K562 (cell line): ENCODE measurements around the gene NCOA4. TPM values are rescaled to one million over a fixed set of nuclear protein-coding genes. Genes with fewer than 3 reads are reported as not detected.

Experiments used
- ATAC-seq: fragments of 200-7000 bp; cut with Tn5 transposase; 3 replicates; pipeline ENCODE4 v1.9.1; 2020; ENCODE audit warnings: moderate library complexity
- BruUV-seq: library from RNA; stranded (reverse); fragments of 400-500 nt; replicated peaks from 2 replicates; lab custom pipeline; 2021; lab: Mats Ljungman, UMichigan
- CTCF ChIA-PET: fragments of 300-600 bp; formaldehyde crosslinking; extraction: SDS; loops from one replicate; lab custom pipeline; 2021; ENCODE audit warnings: low intra/inter-chr PET ratio; lab: Yijun Ruan, JAX
- POLR2A ChIA-PET: fragments of 300-600, 350-650 bp; sonication (Branson Sonifier 250); formaldehyde crosslinking; extraction: SDS; loops from one replicate; lab custom pipeline; 2021; ENCODE audit warnings: antibody characterized with exemption, inconsistent platforms; lab: Yijun Ruan, JAX
- DNase-seq, 4 experiments: peaks; one replicate each; pipeline versions ENCODE4 v3.0.0 to v3.0.0-alpha.2; 2011 to 2018; ENCODE audit warnings: low spot score in 3 of 4, mixed read lengths in 3 of 4; ENCODE audit errors: extremely low read depth in 1 of 4
- FAIRE-seq: peaks from 2 replicates; lab custom pipeline; 2011; peaks lifted over from hg19 to GRCh38; lab: Jason Lieb, UNC
- H2AFZ ChIP-seq: 2 replicates; pipeline ENCODE4 v1.6.0; 2011; ENCODE audit warnings: low read depth, low read length, control low read depth, inconsistent platforms
- H3K27ac ChIP-seq: fragments of 200-600 bp; 3 replicates; pipeline ENCODE4 v1.8.0; 2011; ENCODE audit warnings: low read depth, mild to moderate bottlenecking, control low read depth, inconsistent platforms, low read length, moderate library complexity, mixed read lengths; ENCODE audit errors: extremely low read depth
- H3K27me3 ChIP-seq, 2 experiments: fragments of 300-600 bp in 1 of 2; 2 replicates in 1 of 2; 3 replicates in 1 of 2; pipeline versions ENCODE4 v1.6.0 to v1.8.0; 2011; ENCODE audit warnings: inconsistent platforms in 2 of 2, low read length in 2 of 2, mild to moderate bottlenecking in 1 of 2, mixed read lengths in 1 of 2, moderate library complexity in 1 of 2; ENCODE audit not compliant: control insufficient read depth in 2 of 2, insufficient read depth in 2 of 2
- H3K36me3 ChIP-seq: fragments of 300-600 bp; 3 replicates; pipeline ENCODE4 v1.8.0; 2011; ENCODE audit warnings: mild to moderate bottlenecking, low read length, inconsistent platforms; ENCODE audit not compliant: control insufficient read depth, insufficient read depth
- H3K4me1 ChIP-seq, 2 experiments: fragments of 200-600 bp in 1 of 2; replicated peaks in 1 of 2; 2 replicates in 1 of 2; 3 replicates in 1 of 2; pipeline versions ENCODE4 v1.5.1 to v1.8.0; 2011; ENCODE audit warnings: inconsistent platforms in 2 of 2, low read length in 2 of 2, mild to moderate bottlenecking in 1 of 2, mixed read lengths in 1 of 2, moderate library complexity in 1 of 2; ENCODE audit not compliant: control insufficient read depth in 2 of 2, insufficient read depth in 2 of 2
- H3K4me2 ChIP-seq: 2 replicates; pipeline ENCODE4 v1.6.1; 2011; ENCODE audit warnings: low read length, control low read depth, inconsistent platforms, mixed read lengths; ENCODE audit not compliant: insufficient read depth
- H3K4me3 ChIP-seq: fragments of 200-600 bp; sonication (generic), shearing (Covaris generic); 2 replicates; pipeline ENCODE4 v1.5.1; 2016; ENCODE audit warnings: control low read depth, inconsistent platforms
- H3K79me2 ChIP-seq: fragments of 200-600 bp; 3 replicates; pipeline ENCODE4 v1.8.0; 2011; ENCODE audit warnings: low read length, inconsistent platforms; ENCODE audit not compliant: control insufficient read depth, insufficient read depth
- H3K9ac ChIP-seq, 2 experiments: 2 replicates each; pipeline versions ENCODE4 v1.6.0 to v1.6.1; 2011; ENCODE audit warnings: low read depth in 2 of 2, low read length in 2 of 2, control low read depth in 1 of 2, inconsistent platforms in 1 of 2, mild to moderate bottlenecking in 1 of 2, mixed read lengths in 1 of 2; ENCODE audit not compliant: insufficient read depth in 1 of 2
- H3K9me1 ChIP-seq: one replicate; pipeline ENCODE4 v1.6.0; 2011; ENCODE audit warnings: inconsistent platforms, mild to moderate bottlenecking, low read length, moderate library complexity; ENCODE audit not compliant: control insufficient read depth, insufficient read depth
- H3K9me3 ChIP-seq: replicated peaks from 2 replicates; pipeline ENCODE4 v1.5.1; 2011; ENCODE audit warnings: low read depth, low read length, inconsistent platforms; ENCODE audit not compliant: control insufficient read depth, insufficient read depth
- H4K20me1 ChIP-seq: replicated peaks from 2 replicates; pipeline ENCODE4 v1.6.1; 2011; ENCODE audit warnings: low read length, inconsistent platforms, mixed read lengths; ENCODE audit not compliant: control insufficient read depth, insufficient read depth
- FOXK1 ChIP-seq: sonication (generic); formaldehyde crosslinking; IDR thresholded peaks from 2 replicates; pipeline ENCODE4 v1.8.0; 2022; ENCODE audit warnings: missing genetic modification reagents, mild to moderate bottlenecking, borderline replicate concordance
- GTF2A2 ChIP-seq: IDR thresholded peaks from 2 replicates; pipeline ENCODE4 v1.6.1; 2016; ENCODE audit warnings: mild to moderate bottlenecking, missing genetic modification characterization, missing compliant biosample characterization
- HNRNPUL1 ChIP-seq: fragments of 200-400 bp; formaldehyde crosslinking; IDR thresholded peaks from 2 replicates; pipeline ENCODE4 v1.6.1; 2017; ENCODE audit warnings: low read length
- ILF3 ChIP-seq: fragments of 450-650 bp; IDR thresholded peaks from 2 replicates; pipeline ENCODE4 v1.6.1; 2018; ENCODE audit warnings: antibody characterized with exemption, mild to moderate bottlenecking, moderate library complexity, borderline replicate concordance
- NR1H2 ChIP-seq: sonication (generic); formaldehyde crosslinking; IDR thresholded peaks from 2 replicates; pipeline ENCODE4 v1.4.0; 2020; ENCODE audit warnings: mild to moderate bottlenecking, missing genetic modification reagents
- ZEB2 ChIP-seq: fragments of 450-650 bp; IDR thresholded peaks from 2 replicates; pipeline ENCODE4 v1.6.1; 2016
- WGBS: fragments of 100-300 bp; shearing (Covaris generic); methylation state at CpG from one replicate; pipeline ENCODE4 v1.1.6; 2016; ENCODE audit warnings: low coverage, mixed read lengths; ENCODE audit not compliant: insufficient coverage; ENCODE audit errors: missing lambda C conversion rate; 5-methylcytosine and 5-hydroxymethylcytosine counted together
- in situ Hi-C: fragments of 300-500 bp; cut with MboI; formaldehyde crosslinking; loops from 4 replicates; pipeline ENCODE4 v1.15.0; 2018; ENCODE audit warnings: inconsistent platforms, mixed read lengths
- intact Hi-C: fragments of 100-400 bp; cut with micrococcal nuclease; formaldehyde crosslinking; loops from 2 replicates; pipeline ENCODE4 v1.14.2; 2022
- polyA plus RNA-seq, 8 experiments: library from polyadenylated mRNA; depleted of rRNA in 4 of 8; stranded (reverse) in 5 of 8; unstranded in 3 of 8; fragments of >200 nt; fragmentation: Nextera tagmentation in 2 of 8; fragmentation: Illumina TruSeq in 1 of 8; extraction: Ambion mirVana in 2 of 8; extraction: Trizol in 1 of 8; gene quantifications; 2 replicates each; pipeline versions ENCODE4 v1.2.1 to v1.2.3, GENCODE V29; 2011 to 2014; ENCODE audit warnings: inconsistent platforms in 1 of 8, missing spikeins in 1 of 8
- total RNA-seq, 7 experiments: library from RNA; depleted of rRNA in 6 of 7; stranded (reverse); fragments of >200 nt in 6 of 7; fragmentation: Illumina TruSeq in 2 of 7; extraction: Trizol in 2 of 7; gene quantifications; 2 replicates each; pipeline versions ENCODE4 v1.2.1 to v1.2.3, GENCODE V29; 2011 to 2021; ENCODE audit warnings: low replicate concordance in 1 of 7
- TF ChIP-seq, protein P1 (sequence below): fragments of 450-650 bp; IDR thresholded peaks from 2 replicates; pipeline ENCODE4 v1.7.1; 2018; ENCODE audit warnings: mild to moderate bottlenecking, low read depth; ENCODE audit not compliant: partially characterized antibody
- TF ChIP-seq, protein P2 (sequence below): fragments of 450-650 bp; IDR thresholded peaks from 2 replicates; pipeline ENCODE4 v1.6.1; 2016; ENCODE audit warnings: missing biosample characterization, missing genetic modification characterization

The NCOA4 gene
- total and polyA plus RNA-seq, 9 of the 15 experiments (the other 6 are each of a cell fraction or from before 2014, with no cell fraction given) = 89.8 to 283 (median 181) TPM

DNA sequence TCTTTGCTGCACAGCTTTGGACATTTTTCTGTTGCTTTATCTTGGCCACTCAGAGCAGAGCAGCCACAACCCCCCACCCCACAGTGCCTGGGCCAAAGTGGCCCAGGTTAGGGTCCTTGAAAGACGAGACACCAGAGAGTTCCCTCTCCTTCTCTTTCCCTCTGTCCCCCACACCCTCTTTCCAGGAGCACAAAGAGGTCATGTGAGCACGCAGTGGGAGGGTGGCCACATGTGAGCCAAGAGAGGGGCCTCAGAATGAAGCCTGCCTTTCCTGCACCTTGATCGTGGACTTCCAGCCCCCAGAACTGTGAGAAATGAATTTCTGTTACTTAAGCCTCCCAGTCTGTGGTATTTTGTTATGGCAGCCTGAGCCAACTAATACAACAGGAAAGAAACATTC is 30.3 kb upstream of the NCOA4 start:
- no peaks in the 10 kb centered on the region for H3K36me3 ChIP-seq
- 25% methylated on average over 3 of the region's 3 CpGs for WGBS
- no TSS peak for BruUV-seq
- H3K4me3 ChIP-seq = no peak overlapping the region
- POLR2A ChIA-PET = interaction anchor here (0.5 to 1.3 kb wide), 3 partner anchors 9 to 16 kb away, joined by 3 to 4 read pairs (median 3); no protein-coding TSS in a partner anchor
- H4K20me1 ChIP-seq = no peaks in the 10 kb centered on the region
- DNase-seq (no peak), ATAC-seq (peak; percentile 57), FAIRE-seq (no peak)
- H3K4me2 ChIP-seq = no peak overlapping the region
- peak overlapping the region; percentile 62 for H2AFZ ChIP-seq
- no peak overlapping the region for H3K9ac ChIP-seq
- no peaks in the 10 kb centered on the region for H3K79me2 ChIP-seq
- H3K27ac ChIP-seq = no peak overlapping the region
- 0 out of 2 replicates have a peak, but pooled peaks cover 2% of the 10 kb centered on the region for H3K9me3 ChIP-seq
- intact Hi-C loops = no loop called here
- no peaks in the 10 kb centered on the region for H3K9me1 ChIP-seq
- in situ Hi-C loops = no loop called here
- CTCF ChIA-PET = no interaction called here
- H3K27me3 ChIP-seq = no peaks in the 10 kb centered on the region; a peak in 1 of 5 replicates
- no peaks in the 10 kb centered on the region; a peak in 2 of 5 replicates for H3K4me1 ChIP-seq
- TF ChIP-seq NR1H2 (CRISPR knock-in tag) (no peak), ILF3 (no peak), FOXK1 (no peak), HNRNPUL1 (no peak), ZEB2 (no peak), GTF2A2 (tag) (no peak)
- TF ChIP-seq, protein P1, sequence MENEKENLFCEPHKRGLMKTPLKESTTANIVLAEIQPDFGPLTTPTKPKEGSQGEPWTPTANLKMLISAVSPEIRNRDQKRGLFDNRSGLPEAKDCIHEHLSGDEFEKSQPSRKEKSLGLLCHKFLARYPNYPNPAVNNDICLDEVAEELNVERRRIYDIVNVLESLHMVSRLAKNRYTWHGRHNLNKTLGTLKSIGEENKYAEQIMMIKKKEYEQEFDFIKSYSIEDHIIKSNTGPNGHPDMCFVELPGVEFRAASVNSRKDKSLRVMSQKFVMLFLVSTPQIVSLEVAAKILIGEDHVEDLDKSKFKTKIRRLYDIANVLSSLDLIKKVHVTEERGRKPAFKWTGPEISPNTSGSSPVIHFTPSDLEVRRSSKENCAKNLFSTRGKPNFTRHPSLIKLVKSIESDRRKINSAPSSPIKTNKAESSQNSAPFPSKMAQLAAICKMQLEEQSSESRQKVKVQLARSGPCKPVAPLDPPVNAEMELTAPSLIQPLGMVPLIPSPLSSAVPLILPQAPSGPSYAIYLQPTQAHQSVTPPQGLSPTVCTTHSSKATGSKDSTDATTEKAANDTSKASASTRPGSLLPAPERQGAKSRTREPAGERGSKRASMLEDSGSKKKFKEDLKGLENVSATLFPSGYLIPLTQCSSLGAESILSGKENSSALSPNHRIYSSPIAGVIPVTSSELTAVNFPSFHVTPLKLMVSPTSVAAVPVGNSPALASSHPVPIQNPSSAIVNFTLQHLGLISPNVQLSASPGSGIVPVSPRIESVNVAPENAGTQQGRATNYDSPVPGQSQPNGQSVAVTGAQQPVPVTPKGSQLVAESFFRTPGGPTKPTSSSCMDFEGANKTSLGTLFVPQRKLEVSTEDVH = no peak
- TF ChIP-seq, protein P2, sequence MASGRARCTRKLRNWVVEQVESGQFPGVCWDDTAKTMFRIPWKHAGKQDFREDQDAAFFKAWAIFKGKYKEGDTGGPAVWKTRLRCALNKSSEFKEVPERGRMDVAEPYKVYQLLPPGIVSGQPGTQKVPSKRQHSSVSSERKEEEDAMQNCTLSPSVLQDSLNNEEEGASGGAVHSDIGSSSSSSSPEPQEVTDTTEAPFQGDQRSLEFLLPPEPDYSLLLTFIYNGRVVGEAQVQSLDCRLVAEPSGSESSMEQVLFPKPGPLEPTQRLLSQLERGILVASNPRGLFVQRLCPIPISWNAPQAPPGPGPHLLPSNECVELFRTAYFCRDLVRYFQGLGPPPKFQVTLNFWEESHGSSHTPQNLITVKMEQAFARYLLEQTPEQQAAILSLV (tag) = no peak
